Activated naive CD8-positive, alpha-beta T cell treated with anti-CD3 and anti-CD28 coated beads, Interleukin-2, amount 10 ng/mL, durations not matched to agents 7 days and 5 days (primary cell): ENCODE results near the gene GMPS. TPM values are rescaled to one million over a fixed set of nuclear protein-coding genes. Genes with fewer than 3 reads are reported as not detected.
"Not testable (repeated sequence)": the region's sequence is repeated elsewhere in the genome, so short reads cannot be mapped to it uniquely, and the experiment has no call there.

Source experiments
- ATAC-seq: fragments of 150-1000 bp; cut with Tn5 transposase; one replicate; pipeline ENCODE4 v1.10.0; 2021; ENCODE audit warnings: low read depth, moderate library complexity
- POLR2A ChIA-PET: fragments of 350-600 bp; sonication (Branson Sonifier 250); formaldehyde crosslinking; loops from one replicate; lab custom pipeline; 2021; ENCODE audit warnings: antibody characterized with exemption; lab: Charles Lee
- DNase-seq: peaks from one replicate; pipeline ENCODE4 v3.0.0; 2021
- H3K27ac Mint-ChIP-seq: one replicate; pipeline ENCODE4 v1.8.0; 2022; ENCODE audit warnings: mild to moderate bottlenecking, mixed read lengths
- H3K27me3 Mint-ChIP-seq: one replicate; pipeline ENCODE4 v1.8.0; 2022; ENCODE audit warnings: mild to moderate bottlenecking, moderate library complexity, mixed read lengths
- H3K36me3 Mint-ChIP-seq: one replicate; pipeline ENCODE4 v1.8.0; 2021; ENCODE audit warnings: mild to moderate bottlenecking, mixed read lengths
- H3K4me1 Mint-ChIP-seq: one replicate; pipeline ENCODE4 v1.8.0; 2021; ENCODE audit warnings: mixed read lengths
- H3K4me3 Mint-ChIP-seq: one replicate; pipeline ENCODE4 v1.8.0; 2022; ENCODE audit warnings: mild to moderate bottlenecking, moderate library complexity, mixed read lengths
- H3K9me3 Mint-ChIP-seq: one replicate; pipeline ENCODE4 v1.8.0; 2021; ENCODE audit warnings: mixed read lengths
- total RNA-seq, 2 experiments: library from RNA; stranded (reverse); gene quantifications; one replicate each; pipeline ENCODE4 v1.2.3, GENCODE V29; 2021

GMPS gene
- total RNA-seq, 2 experiments from 2014 or later, result 84.0 to 86.8 TPM

GRCh38 chr3:155884292-155884691 lies 13.8 kb downstream of the GMPS start:
- H3K4me1 Mint-ChIP-seq, result peaks cover 33% of the 10 kb centered on the region
- POLR2A ChIA-PET, result interaction anchor here (0.6 kb wide), 1 partner anchor 66 kb away, joined by 3 read pairs; no protein-coding TSS in a partner anchor
- peaks cover 14% of the 10 kb centered on the region for H3K36me3 Mint-ChIP-seq
- DNase-seq (no peak), ATAC-seq (no peak)
- H3K9me3 Mint-ChIP-seq, result no peaks in the 10 kb centered on the region
- no peak overlapping the region for H3K27ac Mint-ChIP-seq
- H3K4me3 Mint-ChIP-seq, result no peak overlapping the region
- no peaks in the 10 kb centered on the region for H3K27me3 Mint-ChIP-seq

GRCh38 chr3:155885292-155885691 lies 14.8 kb downstream of the GMPS start:
- ATAC-seq, result no peak
- Mint-ChIP-seq H3K27ac (no peak overlapping the region), H3K4me3 (no peak overlapping the region), H3K4me1 (peaks cover 34% of the 10 kb centered on the region), H3K36me3 (peaks cover 12% of the 10 kb centered on the region), H3K27me3 (no peaks in the 10 kb centered on the region), H3K9me3 (no peaks in the 10 kb centered on the region)
- DNase-seq, result no peak
- POLR2A ChIA-PET, result no interaction called here

- H3K27ac Mint-ChIP-seq, H3K36me3 Mint-ChIP-seq, ATAC-seq, H3K4me3 Mint-ChIP-seq, H3K9me3 Mint-ChIP-seq, H3K27me3 Mint-ChIP-seq, DNase-seq, POLR2A ChIA-PET: not testable (repeated sequence)
- peaks cover 32% of the 10 kb centered on the region for H3K4me1 Mint-ChIP-seq
Observed at GRCh38 chr3:155886348-155886747, 15.9 kb downstream of the GMPS start.

- POLR2A ChIA-PET, result no interaction called here
- ATAC-seq (no peak), DNase-seq (no peak)
- no peaks in the 10 kb centered on the region for H3K9me3 Mint-ChIP-seq
- H3K27ac Mint-ChIP-seq, result no peak overlapping the region
- H3K36me3 Mint-ChIP-seq, result peaks cover 10% of the 10 kb centered on the region
- H3K4me3 Mint-ChIP-seq, result no peak overlapping the region
- H3K27me3 Mint-ChIP-seq, result no peaks in the 10 kb centered on the region
- peaks cover 31% of the 10 kb centered on the region for H3K4me1 Mint-ChIP-seq
Observed at GRCh38 chr3:155886915-155887314, 16.5 kb downstream of the GMPS start.

- Mint-ChIP-seq H3K9me3 (no peaks in the 10 kb centered on the region), H3K4me1 (peaks cover 32% of the 10 kb centered on the region), H3K36me3 (peaks cover 13% of the 10 kb centered on the region), H3K4me3 (no peak overlapping the region), H3K27ac (no peak overlapping the region), H3K27me3 (no peaks in the 10 kb centered on the region)
- no peak for DNase-seq
- ATAC-seq, result no peak
- POLR2A ChIA-PET, result no interaction called here
Observed at GRCh38 chr3:155889212-155889611, 18.8 kb downstream of the GMPS start.

- H3K27me3 Mint-ChIP-seq, result no peaks in the 10 kb centered on the region
- DNase-seq, result no peak
- peaks cover 28% of the 10 kb centered on the region for H3K4me1 Mint-ChIP-seq
- no peak overlapping the region for H3K27ac Mint-ChIP-seq
- ATAC-seq, result no peak
- POLR2A ChIA-PET, result no interaction called here
- no peak overlapping the region for H3K4me3 Mint-ChIP-seq
- H3K9me3 Mint-ChIP-seq, result no peaks in the 10 kb centered on the region
- peaks cover 14% of the 10 kb centered on the region for H3K36me3 Mint-ChIP-seq
Observed at GRCh38 chr3:155889952-155890351, 19.5 kb downstream of the GMPS start.

GRCh38 chr3:155890671-155891190 lies 20.3 kb downstream of the GMPS start:
- Mint-ChIP-seq H3K36me3 (peaks cover 19% of the 10 kb centered on the region), H3K27ac (no peak overlapping the region), H3K4me3 (no peak overlapping the region), H3K9me3 (no peaks in the 10 kb centered on the region), H3K4me1 (peaks cover 29% of the 10 kb centered on the region), H3K27me3 (no peaks in the 10 kb centered on the region)
- no peak for ATAC-seq
- no peak for DNase-seq
- POLR2A ChIA-PET, result no interaction called here

- Mint-ChIP-seq H3K4me1 (peaks cover 28% of the 10 kb centered on the region), H3K36me3 (peaks cover 19% of the 10 kb centered on the region), H3K27me3 (no peaks in the 10 kb centered on the region), H3K27ac (no peak overlapping the region), H3K4me3 (no peak overlapping the region), H3K9me3 (no peaks in the 10 kb centered on the region)
- no peak for ATAC-seq
- no peak for DNase-seq
- POLR2A ChIA-PET, result no interaction called here
Observed at GRCh38 chr3:155891321-155891720, 20.9 kb downstream of the GMPS start.

- POLR2A ChIA-PET, result interaction anchor here (1.2 kb wide), 1 partner anchor 25 kb away, joined by 5 read pairs; the partner anchor contains the start of gene GMPS
- DNase-seq, result no peak
- no peak overlapping the region for H3K27ac Mint-ChIP-seq
- H3K36me3 Mint-ChIP-seq, result peaks cover 23% of the 10 kb centered on the region
- H3K4me3 Mint-ChIP-seq, result no peak overlapping the region
- no peaks in the 10 kb centered on the region for H3K9me3 Mint-ChIP-seq
- peaks cover 11% of the 10 kb centered on the region for H3K4me1 Mint-ChIP-seq
- no peak for ATAC-seq
- no peaks in the 10 kb centered on the region for H3K27me3 Mint-ChIP-seq
Observed at GRCh38 chr3:155895379-155895900, 25.0 kb downstream of the GMPS start.

GRCh38 chr3:155906900-155907299 lies 36.5 kb downstream of the GMPS start:
- no peak for ATAC-seq
- Mint-ChIP-seq H3K9me3 (peaks cover 6% of the 10 kb centered on the region), H3K27ac (no peak overlapping the region), H3K36me3 (peaks cover 41% of the 10 kb centered on the region), H3K4me1 (peaks cover 14% of the 10 kb centered on the region), H3K27me3 (no peaks in the 10 kb centered on the region), H3K4me3 (no peak overlapping the region)
- no peak for DNase-seq
- POLR2A ChIA-PET, result no interaction called here

GRCh38 chr3:155908086-155908485 lies 37.6 kb downstream of the GMPS start:
- peak overlapping the region; percentile 73 for H3K27ac Mint-ChIP-seq
- POLR2A ChIA-PET, result no interaction called here
- no peaks in the 10 kb centered on the region for H3K27me3 Mint-ChIP-seq
- ATAC-seq, result peak; percentile 68
- peaks cover 46% of the 10 kb centered on the region for H3K36me3 Mint-ChIP-seq
- no peak for DNase-seq
- peak overlapping the region; percentile 49 for H3K4me3 Mint-ChIP-seq
- peaks cover 6% of the 10 kb centered on the region for H3K9me3 Mint-ChIP-seq
- H3K4me1 Mint-ChIP-seq, result peaks cover 15% of the 10 kb centered on the region

GRCh38 chr3:155908605-155909004 lies 38.2 kb downstream of the GMPS start:
- Mint-ChIP-seq H3K9me3 (peaks cover 6% of the 10 kb centered on the region), H3K27me3 (no peaks in the 10 kb centered on the region), H3K4me1 (peaks cover 15% of the 10 kb centered on the region), H3K36me3 (peaks cover 47% of the 10 kb centered on the region), H3K4me3 (peak overlapping the region; percentile 38), H3K27ac (peak overlapping the region; percentile 73)
- DNase-seq, result no peak
- ATAC-seq, result no peak
- POLR2A ChIA-PET, result no interaction called here

GRCh38 chr3:155912090-155912489 lies 41.6 kb downstream of the GMPS start:
- no peaks in the 10 kb centered on the region for H3K27me3 Mint-ChIP-seq
- H3K36me3 Mint-ChIP-seq, result peaks cover 54% of the 10 kb centered on the region
- no peak overlapping the region for H3K27ac Mint-ChIP-seq
- no peak overlapping the region for H3K4me3 Mint-ChIP-seq
- no peak for ATAC-seq
- H3K9me3 Mint-ChIP-seq, result peaks cover 6% of the 10 kb centered on the region
- H3K4me1 Mint-ChIP-seq, result peaks cover 16% of the 10 kb centered on the region
- POLR2A ChIA-PET, result no interaction called here
- DNase-seq, result no peak

GRCh38 chr3:155912579-155913190 lies 42.2 kb downstream of the GMPS start:
- ATAC-seq (no peak), DNase-seq (no peak)
- H3K4me1 Mint-ChIP-seq, result peaks cover 14% of the 10 kb centered on the region
- no peaks in the 10 kb centered on the region for H3K27me3 Mint-ChIP-seq
- peaks cover 5% of the 10 kb centered on the region for H3K9me3 Mint-ChIP-seq
- H3K27ac Mint-ChIP-seq, result no peak overlapping the region
- peaks cover 50% of the 10 kb centered on the region for H3K36me3 Mint-ChIP-seq
- H3K4me3 Mint-ChIP-seq, result no peak overlapping the region
- POLR2A ChIA-PET, result no interaction called here
